ENCODE results near the gene AKT2.
A peak's percentile ranks its signal among the peaks of the same experiment; 100 is the strongest.

DNA sequence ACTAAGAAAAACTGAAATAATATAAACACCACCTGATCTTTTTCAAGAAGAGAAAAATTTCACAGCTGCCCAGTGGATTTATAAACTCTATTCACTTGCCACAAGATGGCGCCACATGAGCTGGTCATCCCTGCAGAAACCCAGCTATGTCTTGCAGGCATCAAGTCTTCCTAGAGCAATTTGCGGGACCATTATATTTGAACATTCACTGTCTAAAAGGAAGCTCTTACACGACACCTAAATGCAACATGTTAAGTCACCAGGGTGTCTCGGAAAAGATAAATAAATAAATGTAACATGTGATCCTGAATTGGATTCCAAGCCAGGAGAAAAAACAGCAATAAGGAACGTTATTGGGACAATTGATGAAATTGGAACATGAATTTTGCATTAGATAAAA, 20.3 kb upstream of the AKT2 start:
- TF ChIP-seq, protein P1, sequence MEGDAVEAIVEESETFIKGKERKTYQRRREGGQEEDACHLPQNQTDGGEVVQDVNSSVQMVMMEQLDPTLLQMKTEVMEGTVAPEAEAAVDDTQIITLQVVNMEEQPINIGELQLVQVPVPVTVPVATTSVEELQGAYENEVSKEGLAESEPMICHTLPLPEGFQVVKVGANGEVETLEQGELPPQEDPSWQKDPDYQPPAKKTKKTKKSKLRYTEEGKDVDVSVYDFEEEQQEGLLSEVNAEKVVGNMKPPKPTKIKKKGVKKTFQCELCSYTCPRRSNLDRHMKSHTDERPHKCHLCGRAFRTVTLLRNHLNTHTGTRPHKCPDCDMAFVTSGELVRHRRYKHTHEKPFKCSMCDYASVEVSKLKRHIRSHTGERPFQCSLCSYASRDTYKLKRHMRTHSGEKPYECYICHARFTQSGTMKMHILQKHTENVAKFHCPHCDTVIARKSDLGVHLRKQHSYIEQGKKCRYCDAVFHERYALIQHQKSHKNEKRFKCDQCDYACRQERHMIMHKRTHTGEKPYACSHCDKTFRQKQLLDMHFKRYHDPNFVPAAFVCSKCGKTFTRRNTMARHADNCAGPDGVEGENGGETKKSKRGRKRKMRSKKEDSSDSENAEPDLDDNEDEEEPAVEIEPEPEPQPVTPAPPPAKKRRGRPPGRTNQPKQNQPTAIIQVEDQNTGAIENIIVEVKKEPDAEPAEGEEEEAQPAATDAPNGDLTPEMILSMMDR (conservative IDR thresholded peaks at IDR 0.05), result peak; percentile 93
- no peak for TF ChIP-seq ZFX (IDR thresholded peaks at IDR 0.05)

Data from C4-2B (cell line).